ENCODE measurements around the gene RANBP1. TPM values are rescaled to one million over a fixed set of nuclear protein-coding genes. Genes with fewer than 3 reads are reported as not detected.

Gene RANBP1
- polyA plus RNA-seq, 1 of the 3 experiments (the other 2 are of a cell fraction): 502 TPM

DNA sequence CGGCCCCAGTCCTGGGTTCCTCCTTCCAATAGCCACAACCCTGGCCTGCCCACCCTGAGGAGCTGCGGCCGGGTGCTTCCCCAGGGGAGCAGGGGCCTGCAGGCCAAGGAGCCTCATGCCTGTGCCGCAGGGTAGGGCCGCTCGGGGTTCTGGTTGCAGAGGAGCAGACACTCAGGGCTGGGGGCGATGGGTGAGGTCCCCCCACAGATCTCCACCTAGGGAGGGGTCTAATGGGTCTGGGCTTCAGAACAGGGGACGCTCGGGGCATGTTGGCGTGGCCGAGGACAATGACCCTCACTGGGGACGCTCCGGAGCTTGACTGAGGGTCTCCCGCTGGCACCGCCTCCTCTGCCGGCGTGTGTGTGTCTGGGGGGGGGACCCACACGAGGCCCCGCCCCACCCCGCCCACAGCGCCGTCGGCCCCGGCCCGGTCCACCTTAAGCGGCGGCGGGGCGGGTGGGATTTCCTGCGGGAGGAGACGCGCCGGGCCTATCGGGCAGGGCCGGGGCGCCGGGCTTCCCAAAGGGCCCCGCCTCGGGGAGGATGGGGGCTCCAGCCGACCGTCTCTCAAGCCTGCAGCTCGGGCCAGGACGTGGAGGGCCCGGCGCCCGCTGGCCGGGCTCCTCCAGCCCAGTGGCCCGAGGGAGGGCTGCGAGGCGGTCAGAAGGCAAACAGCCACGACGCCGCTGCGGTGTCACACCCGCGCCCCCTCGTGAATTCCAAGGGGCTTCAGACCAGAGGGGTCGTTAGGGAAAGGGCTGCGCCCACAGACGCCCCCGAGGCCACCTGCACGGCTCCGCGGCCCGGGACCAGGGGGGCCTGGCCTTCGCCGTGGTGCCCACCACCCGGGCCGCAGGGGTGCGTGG, 15.1 kb downstream of the RANBP1 start:
- POLR2A ChIA-PET: interaction anchor here (0.6 to 1.9 kb wide), 5 partner anchors 8 to 372 kb away, joined by 3 to 5 read pairs (median 4); partner anchors contain the start of gene TRMT2A
- H2AFZ ChIP-seq (ENCODE audit: low read depth): peak overlapping the region; percentile 70; the same call in 1 of the 2 replicates
- H3K27ac ChIP-seq (ENCODE audit: low read depth in 2 of 2, low read length in 1 of 2): peak overlapping the region; percentile 75 to 94
- TF ChIP-seq CHD2 (IDR thresholded peaks at IDR 0.05; ENCODE audit: low read length, partially characterized antibody) (peak; percentile 11), GABPA (IDR thresholded peaks at IDR 0.05; ENCODE audit: low read depth) (peak; percentile 71)
- TF ChIP-seq, protein P1, sequence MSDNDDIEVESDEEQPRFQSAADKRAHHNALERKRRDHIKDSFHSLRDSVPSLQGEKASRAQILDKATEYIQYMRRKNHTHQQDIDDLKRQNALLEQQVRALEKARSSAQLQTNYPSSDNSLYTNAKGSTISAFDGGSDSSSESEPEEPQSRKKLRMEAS (IDR thresholded peaks at IDR 0.05; ENCODE audit: low read depth): peak; percentile 36; the same call in 1 of the 2 replicates
- TF ChIP-seq, protein P2, sequence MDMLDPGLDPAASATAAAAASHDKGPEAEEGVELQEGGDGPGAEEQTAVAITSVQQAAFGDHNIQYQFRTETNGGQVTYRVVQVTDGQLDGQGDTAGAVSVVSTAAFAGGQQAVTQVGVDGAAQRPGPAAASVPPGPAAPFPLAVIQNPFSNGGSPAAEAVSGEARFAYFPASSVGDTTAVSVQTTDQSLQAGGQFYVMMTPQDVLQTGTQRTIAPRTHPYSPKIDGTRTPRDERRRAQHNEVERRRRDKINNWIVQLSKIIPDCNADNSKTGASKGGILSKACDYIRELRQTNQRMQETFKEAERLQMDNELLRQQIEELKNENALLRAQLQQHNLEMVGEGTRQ (IDR thresholded peaks at IDR 0.05; ENCODE audit: borderline replicate concordance, low read depth, low read length): no peak
- TF ChIP-seq, protein P3, sequence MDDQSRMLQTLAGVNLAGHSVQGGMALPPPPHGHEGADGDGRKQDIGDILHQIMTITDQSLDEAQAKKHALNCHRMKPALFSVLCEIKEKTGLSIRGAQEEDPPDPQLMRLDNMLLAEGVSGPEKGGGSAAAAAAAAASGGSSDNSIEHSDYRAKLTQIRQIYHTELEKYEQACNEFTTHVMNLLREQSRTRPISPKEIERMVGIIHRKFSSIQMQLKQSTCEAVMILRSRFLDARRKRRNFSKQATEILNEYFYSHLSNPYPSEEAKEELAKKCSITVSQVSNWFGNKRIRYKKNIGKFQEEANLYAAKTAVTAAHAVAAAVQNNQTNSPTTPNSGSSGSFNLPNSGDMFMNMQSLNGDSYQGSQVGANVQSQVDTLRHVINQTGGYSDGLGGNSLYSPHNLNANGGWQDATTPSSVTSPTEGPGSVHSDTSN (IDR thresholded peaks at IDR 0.05): peak; percentile 6; the same call in 1 of the 2 replicates
- H3F3A ChIP-seq (replicated peaks; ENCODE audit: insufficient read depth): peaks cover 18% of the 10 kb centered on the region
- H3K36me3 ChIP-seq (replicated peaks in 1 of 2; ENCODE audit: control insufficient read depth in 1 of 2, insufficient read depth in 2 of 2, low read length in 1 of 2): peaks cover 0 to 24% of the 10 kb centered on the region in 2 experiments
- H4K20me1 ChIP-seq (ENCODE audit: insufficient read depth): peaks cover 30% of the 10 kb centered on the region
- H3K9ac ChIP-seq: peak overlapping the region; percentile 81
- DNase-seq: peak; percentile 94
- H3K9me2 ChIP-seq: no peaks in the 10 kb centered on the region
- no peaks in the 10 kb centered on the region for H3K9me3 ChIP-seq
- H3K4me1 ChIP-seq (ENCODE audit: control insufficient read depth in 1 of 2, insufficient read depth in 2 of 2, low read depth in 1 of 2, low read length in 1 of 2): peaks cover 0 to 39% of the 10 kb centered on the region in 2 experiments; a peak in 1 of 4 replicates
- H3K4me3 ChIP-seq (ENCODE audit: low read depth in 2 of 2, low read length in 1 of 2): peak overlapping the region; percentile 80 to 95
- peaks cover 42% of the 10 kb centered on the region for H3K79me2 ChIP-seq (ENCODE audit: insufficient read depth)
- CTCF ChIA-PET: interaction anchor here (0.7 to 2.2 kb wide), 5 partner anchors 10 to 190 kb away, joined by 3 to 8 read pairs (median 3); partner anchors contain the start of gene TRMT2A
- no peaks in the 10 kb centered on the region for H3K27me3 ChIP-seq (ENCODE audit: insufficient read depth)
- H3K4me2 ChIP-seq: peak overlapping the region; percentile 92
- WGBS (ENCODE audit: low lambda C conversion rate): 0% methylated on average over 8 of the region's 70 CpGs

DNA sequence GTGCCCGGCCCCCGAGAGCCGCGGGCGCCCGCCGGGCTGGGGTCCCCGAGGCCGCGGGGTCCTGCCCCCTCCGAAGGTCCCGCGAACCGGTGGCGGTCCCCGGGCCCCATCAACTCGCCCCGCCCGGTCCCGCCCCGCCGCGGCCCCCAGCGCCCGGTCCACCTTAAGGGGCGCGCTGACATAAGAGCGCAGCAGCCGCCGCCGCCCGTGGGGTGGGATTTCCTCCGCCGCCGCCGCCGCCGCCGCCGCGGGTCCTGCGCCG, 15.6 kb downstream of the RANBP1 start, which contains the start of gene ZDHHC8:
Gene ZDHHC8 (plus strand): TSS at position 208 of the 262 bp plus-strand sequence. CDS start 144 bp downstream, outside the sequence.
- CTCF ChIA-PET: no interaction called here
- H3K27me3 ChIP-seq (ENCODE audit: insufficient read depth): no peaks in the 10 kb centered on the region

More for the DNA sequence above, 15.6 kb downstream of the RANBP1 start, which contains the start of gene ZDHHC8:
- Histone ChIP-seq H3K4me3 (ENCODE audit: low read depth in 2 of 2, low read length in 1 of 2) (peak within 1 kb of the TSS; percentile 80 to 95), H4K20me1 (ENCODE audit: insufficient read depth) (peaks cover 36% of the 10 kb centered on the region), H3K9me2 (no peaks in the 10 kb centered on the region), H3K27ac (ENCODE audit: low read depth in 2 of 2, low read length in 1 of 2) (peak within 1 kb of the TSS; percentile 75 to 94), H3K4me2 (peak within 1 kb of the TSS; percentile 92), H2AFZ (ENCODE audit: low read depth) (peak within 1 kb of the TSS; percentile 70; the same call in 1 of the 2 replicates), H3K79me2 (ENCODE audit: insufficient read depth) (peaks cover 48% of the 10 kb centered on the region), H3K9me3 (no peaks in the 10 kb centered on the region), H3K9ac (peak within 1 kb of the TSS; percentile 81), H3K4me1 (ENCODE audit: control insufficient read depth in 1 of 2, insufficient read depth in 2 of 2, low read depth in 1 of 2, low read length in 1 of 2) (peaks cover 0 to 45% of the 10 kb centered on the region in 2 experiments; a peak in 1 of 4 replicates), H3K36me3 (replicated peaks in 1 of 2; ENCODE audit: control insufficient read depth in 1 of 2, insufficient read depth in 2 of 2, low read length in 1 of 2) (peaks cover 0 to 19% of the 10 kb centered on the region in 2 experiments), H3F3A (replicated peaks; ENCODE audit: insufficient read depth) (peaks cover 14% of the 10 kb centered on the region)
- TF ChIP-seq GABPA (IDR thresholded peaks at IDR 0.05; ENCODE audit: low read depth) (0 out of 2 replicates have a peak, but pooled peaks have one; percentile 12), MXI1 (IDR thresholded peaks at IDR 0.05; ENCODE audit: low read depth, low read length) (no peak)
- no peak for DNase-seq
- POLR2A ChIA-PET: interaction anchor here (1.1 to 1.5 kb wide), 2 partner anchors 7 to 15 kb away, joined by 3 to 4 read pairs; partner anchors contain the start of gene TRMT2A
- WGBS (ENCODE audit: low lambda C conversion rate): no CpG with 5 or more reads among the region's 43 CpGs

Data from SK-N-SH (cell line).